DND-41 (cell line): ENCODE measurements around the gene SCD5.

Experiments used
- ATAC-seq: fragments of 200-7000 bp; cut with Tn5 transposase; 3 replicates; pipeline ENCODE4 v1.9.1; 2021; ENCODE audit warnings: low read depth; ENCODE audit not compliant: insufficient read depth
- DNase-seq: peaks from one replicate; pipeline ENCODE4 v3.0.0-alpha.2; 2020
- H2AFZ ChIP-seq: 2 replicates; pipeline ENCODE4 v1.6.0; 2012; ENCODE audit warnings: low read depth, low read length
- H3K27ac ChIP-seq: 2 replicates; pipeline ENCODE4 v1.5.1; 2012; ENCODE audit warnings: low read length, inconsistent platforms
- H3K27me3 ChIP-seq: fragments of 200-600 bp; sonication (generic); 2 replicates; pipeline ENCODE4 v1.6.0; 2012; ENCODE audit warnings: low read length, mild to moderate bottlenecking, inconsistent platforms; ENCODE audit not compliant: insufficient read depth, poor library complexity
- H3K36me3 ChIP-seq: 2 replicates; pipeline ENCODE4 v1.5.1; 2012; ENCODE audit warnings: low read length, inconsistent platforms; ENCODE audit not compliant: insufficient read depth
- H3K4me1 ChIP-seq: 2 replicates; pipeline ENCODE4 v1.5.1; 2012; ENCODE audit warnings: mild to moderate bottlenecking, low read length; ENCODE audit not compliant: insufficient read depth
- H3K4me2 ChIP-seq: 2 replicates; pipeline ENCODE4 v1.6.0; 2012; ENCODE audit warnings: mild to moderate bottlenecking, moderate library complexity, low read length, inconsistent platforms; ENCODE audit not compliant: insufficient read depth
- H3K4me3 ChIP-seq, 2 experiments: fragments of 200-600 bp in 1 of 2; shearing (Covaris generic) in 1 of 2; 2 replicates each; pipeline ENCODE4 v1.5.1; 2012 to 2016; ENCODE audit warnings: inconsistent platforms in 2 of 2, low read length in 2 of 2, mild to moderate bottlenecking in 2 of 2, low read depth in 1 of 2, moderate library complexity in 1 of 2
- H3K79me2 ChIP-seq: 2 replicates; pipeline ENCODE4 v1.6.0; 2012; ENCODE audit warnings: low read length, inconsistent platforms; ENCODE audit not compliant: insufficient read depth
- H3K9ac ChIP-seq: 2 replicates; pipeline ENCODE4 v1.6.0; 2012; ENCODE audit warnings: low read depth, mild to moderate bottlenecking, inconsistent platforms, low read length, moderate library complexity
- H3K9me3 ChIP-seq: 2 replicates; pipeline ENCODE4 v1.5.1; 2012; ENCODE audit warnings: low read length, moderate library complexity, mild to moderate bottlenecking, inconsistent platforms; ENCODE audit not compliant: insufficient read depth, severe bottlenecking
- H4K20me1 ChIP-seq: 2 replicates; pipeline ENCODE4 v1.6.0; 2012; ENCODE audit warnings: low read length; ENCODE audit not compliant: insufficient read depth
- EZH2 ChIP-seq: IDR thresholded peaks from 3 replicates; pipeline ENCODE4 v1.6.1; 2012; ENCODE audit warnings: borderline replicate concordance, low read depth, mild to moderate bottlenecking, moderate library complexity, low read length, inconsistent platforms; ENCODE audit not compliant: severe bottlenecking
- TF ChIP-seq, protein P1 (sequence below): IDR thresholded peaks from 2 replicates; pipeline ENCODE4 v1.5.1; 2012; ENCODE audit warnings: borderline replicate concordance, low read length, moderate library complexity, mild to moderate bottlenecking; ENCODE audit not compliant: poor library complexity, severe bottlenecking; ENCODE audit errors: extremely low read depth

SCD5 gene

DNA sequence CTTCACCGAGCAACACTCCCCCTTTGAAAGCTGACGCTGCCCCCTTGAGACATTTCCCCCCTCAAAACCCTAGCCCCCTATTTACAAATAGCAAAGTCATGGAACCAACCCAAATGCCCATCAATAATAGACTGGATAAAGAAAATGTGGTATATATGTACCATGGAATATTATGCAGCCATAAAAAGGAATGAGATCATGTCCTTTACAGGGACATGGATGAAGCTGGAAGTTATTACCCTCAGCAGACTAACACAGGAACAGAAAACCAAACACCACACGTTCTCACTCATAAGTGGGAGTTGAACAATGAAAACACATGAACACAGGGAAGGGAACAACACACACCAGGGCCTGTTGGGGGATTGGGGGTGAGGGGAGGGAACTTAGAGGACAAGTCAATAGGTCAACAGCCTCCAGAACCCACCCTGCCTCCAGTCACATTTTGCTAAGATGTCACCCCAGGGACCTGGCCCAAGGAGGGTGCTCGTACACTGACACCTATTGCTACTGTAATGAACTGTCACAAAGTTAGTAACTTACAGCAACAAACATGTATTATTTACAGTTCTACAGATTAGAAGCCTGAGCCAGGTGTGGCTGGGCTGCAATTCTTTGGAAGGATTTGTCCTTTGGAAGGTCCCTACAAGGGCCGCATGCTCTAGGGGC, 20.6 kb downstream of the SCD5 start:
- Histone ChIP-seq H3K36me3 (peaks cover 12% of the 10 kb centered on the region), H3K27me3 (no peaks in the 10 kb centered on the region), H3K9me3 (no peaks in the 10 kb centered on the region), H3K4me2 (no peak overlapping the region), H3K9ac (no peak overlapping the region), H3K4me3 (no peak overlapping the region), H2AFZ (no peak overlapping the region), H4K20me1 (peaks cover 53% of the 10 kb centered on the region), H3K79me2 (peaks cover 71% of the 10 kb centered on the region), H3K4me1 (0 out of 2 replicates have a peak, but pooled peaks cover 5% of the 10 kb centered on the region), H3K27ac (no peak overlapping the region)
- no peak for DNase-seq
- ATAC-seq = no peak
- TF ChIP-seq, protein P1, sequence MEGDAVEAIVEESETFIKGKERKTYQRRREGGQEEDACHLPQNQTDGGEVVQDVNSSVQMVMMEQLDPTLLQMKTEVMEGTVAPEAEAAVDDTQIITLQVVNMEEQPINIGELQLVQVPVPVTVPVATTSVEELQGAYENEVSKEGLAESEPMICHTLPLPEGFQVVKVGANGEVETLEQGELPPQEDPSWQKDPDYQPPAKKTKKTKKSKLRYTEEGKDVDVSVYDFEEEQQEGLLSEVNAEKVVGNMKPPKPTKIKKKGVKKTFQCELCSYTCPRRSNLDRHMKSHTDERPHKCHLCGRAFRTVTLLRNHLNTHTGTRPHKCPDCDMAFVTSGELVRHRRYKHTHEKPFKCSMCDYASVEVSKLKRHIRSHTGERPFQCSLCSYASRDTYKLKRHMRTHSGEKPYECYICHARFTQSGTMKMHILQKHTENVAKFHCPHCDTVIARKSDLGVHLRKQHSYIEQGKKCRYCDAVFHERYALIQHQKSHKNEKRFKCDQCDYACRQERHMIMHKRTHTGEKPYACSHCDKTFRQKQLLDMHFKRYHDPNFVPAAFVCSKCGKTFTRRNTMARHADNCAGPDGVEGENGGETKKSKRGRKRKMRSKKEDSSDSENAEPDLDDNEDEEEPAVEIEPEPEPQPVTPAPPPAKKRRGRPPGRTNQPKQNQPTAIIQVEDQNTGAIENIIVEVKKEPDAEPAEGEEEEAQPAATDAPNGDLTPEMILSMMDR = no peak
- TF ChIP-seq EZH2 = no peak

DNA sequence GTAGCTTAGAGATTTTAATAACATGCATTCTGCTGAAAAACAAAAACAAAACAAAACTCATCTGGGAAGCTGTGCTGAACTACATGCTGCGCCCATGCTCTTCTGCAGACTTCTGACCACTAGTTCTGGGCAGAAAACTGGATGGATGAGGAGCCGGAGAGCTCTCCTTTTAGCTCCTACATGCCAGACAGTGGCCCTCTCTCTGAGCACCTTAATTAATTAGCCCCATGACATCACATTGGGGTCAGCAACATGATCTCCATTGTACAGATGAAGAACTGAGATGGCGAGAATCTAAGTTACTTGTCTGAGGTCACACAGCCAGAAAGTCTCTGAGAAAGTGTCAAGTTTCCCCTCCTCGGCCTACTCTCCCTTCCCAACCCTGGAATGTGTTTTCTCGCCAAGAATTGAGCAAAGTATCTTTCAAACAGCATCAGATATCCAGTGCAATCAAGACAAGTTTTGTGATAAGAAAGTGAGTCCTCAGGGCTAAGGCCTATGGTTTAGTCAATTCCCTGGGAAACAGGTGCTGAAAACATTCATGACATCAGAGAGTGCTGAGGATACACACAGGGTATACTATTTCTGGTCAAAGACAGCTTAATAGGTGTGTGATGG, 21.6 kb downstream of the SCD5 start:
- Histone ChIP-seq H3K4me3 (no peak overlapping the region), H2AFZ (no peak overlapping the region), H3K27me3 (no peaks in the 10 kb centered on the region), H3K79me2 (peaks cover 70% of the 10 kb centered on the region), H3K9ac (no peak overlapping the region), H3K27ac (no peak overlapping the region), H4K20me1 (peaks cover 48% of the 10 kb centered on the region), H3K9me3 (no peaks in the 10 kb centered on the region), H3K36me3 (peaks cover 12% of the 10 kb centered on the region), H3K4me1 (0 out of 2 replicates have a peak, but pooled peaks cover 5% of the 10 kb centered on the region), H3K4me2 (no peak overlapping the region)
- ATAC-seq = no peak
- TF ChIP-seq EZH2 = no peak
- TF ChIP-seq, protein P1 = no peak
- DNase-seq = no peak

DNA sequence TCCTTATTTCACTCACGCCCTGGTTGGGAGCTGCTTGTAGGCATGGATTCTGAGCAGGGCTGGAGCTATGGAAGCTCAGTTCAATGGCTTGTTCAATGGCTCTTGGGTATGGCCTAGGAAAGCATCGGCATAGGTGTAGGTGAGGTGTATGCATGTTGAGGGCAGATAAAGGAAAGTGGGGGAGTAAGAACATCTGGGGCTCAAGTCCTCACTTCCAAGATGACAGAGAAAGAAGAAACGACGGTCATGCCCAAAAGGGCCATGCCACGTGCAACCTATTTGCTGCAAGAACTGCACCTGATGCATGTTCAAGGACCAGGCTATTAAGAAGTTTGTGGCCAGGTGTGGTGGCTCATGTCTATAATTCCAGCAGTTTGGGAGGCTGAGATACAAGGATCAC, 23.4 kb downstream of the SCD5 start:
- Histone ChIP-seq H3K9ac (no peak overlapping the region), H3K27ac (no peak overlapping the region), H3K9me3 (no peaks in the 10 kb centered on the region), H2AFZ (no peak overlapping the region), H4K20me1 (peaks cover 38% of the 10 kb centered on the region), H3K27me3 (no peaks in the 10 kb centered on the region), H3K4me2 (no peak overlapping the region), H3K36me3 (peaks cover 12% of the 10 kb centered on the region), H3K79me2 (peaks cover 63% of the 10 kb centered on the region), H3K4me3 (no peak overlapping the region), H3K4me1 (no peaks in the 10 kb centered on the region)
- TF ChIP-seq, protein P1 = no peak
- no peak for TF ChIP-seq EZH2
- ATAC-seq (no peak), DNase-seq (no peak)
